ENCODE results near the gene PRKCH.

PRKCH gene

DNA sequence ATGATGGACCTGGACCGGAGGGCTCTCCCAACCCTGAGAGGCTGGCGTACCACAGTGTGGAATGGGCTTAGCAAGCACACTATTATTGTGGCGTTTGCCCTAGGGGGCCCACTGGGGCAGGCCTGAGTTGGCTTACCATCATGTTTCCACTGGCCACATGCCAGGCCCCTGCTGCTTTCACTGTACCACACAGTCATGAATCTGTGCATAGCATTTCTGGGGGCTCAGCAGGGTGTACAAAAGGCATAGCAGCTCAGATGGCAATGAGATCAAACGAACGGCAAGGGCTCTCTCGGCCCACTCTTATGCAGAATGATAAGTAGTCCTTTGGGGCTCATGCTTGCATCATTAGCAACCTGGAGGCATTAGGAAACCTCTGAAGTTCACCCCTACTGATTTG lies 236.9 kb downstream of the PRKCH start:
- TF ChIP-seq, protein P1, sequence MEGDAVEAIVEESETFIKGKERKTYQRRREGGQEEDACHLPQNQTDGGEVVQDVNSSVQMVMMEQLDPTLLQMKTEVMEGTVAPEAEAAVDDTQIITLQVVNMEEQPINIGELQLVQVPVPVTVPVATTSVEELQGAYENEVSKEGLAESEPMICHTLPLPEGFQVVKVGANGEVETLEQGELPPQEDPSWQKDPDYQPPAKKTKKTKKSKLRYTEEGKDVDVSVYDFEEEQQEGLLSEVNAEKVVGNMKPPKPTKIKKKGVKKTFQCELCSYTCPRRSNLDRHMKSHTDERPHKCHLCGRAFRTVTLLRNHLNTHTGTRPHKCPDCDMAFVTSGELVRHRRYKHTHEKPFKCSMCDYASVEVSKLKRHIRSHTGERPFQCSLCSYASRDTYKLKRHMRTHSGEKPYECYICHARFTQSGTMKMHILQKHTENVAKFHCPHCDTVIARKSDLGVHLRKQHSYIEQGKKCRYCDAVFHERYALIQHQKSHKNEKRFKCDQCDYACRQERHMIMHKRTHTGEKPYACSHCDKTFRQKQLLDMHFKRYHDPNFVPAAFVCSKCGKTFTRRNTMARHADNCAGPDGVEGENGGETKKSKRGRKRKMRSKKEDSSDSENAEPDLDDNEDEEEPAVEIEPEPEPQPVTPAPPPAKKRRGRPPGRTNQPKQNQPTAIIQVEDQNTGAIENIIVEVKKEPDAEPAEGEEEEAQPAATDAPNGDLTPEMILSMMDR (IDR thresholded peaks at IDR 0.05; ENCODE audit: borderline replicate concordance, insufficient read depth, low read depth, low read length) = no peak
- H3K4me3 ChIP-seq (ENCODE audit: low read depth, low read length) = no peak overlapping the region

GRCh38 chr14:61559641-61560201 lies 238.3 kb downstream of the PRKCH start:
- TF ChIP-seq, protein P1 (IDR thresholded peaks at IDR 0.05; ENCODE audit: borderline replicate concordance, insufficient read depth, low read depth, low read length) = no peak
- no peak overlapping the region for H3K4me3 ChIP-seq (ENCODE audit: low read depth, low read length)

- H3K4me3 ChIP-seq (ENCODE audit: low read depth, low read length) = no peak overlapping the region
- TF ChIP-seq, protein P1 (IDR thresholded peaks at IDR 0.05; ENCODE audit: borderline replicate concordance, insufficient read depth, low read depth, low read length) = no peak
Measured at GRCh38 chr14:61560323-61560722, 238.9 kb downstream of the PRKCH start.

DNA sequence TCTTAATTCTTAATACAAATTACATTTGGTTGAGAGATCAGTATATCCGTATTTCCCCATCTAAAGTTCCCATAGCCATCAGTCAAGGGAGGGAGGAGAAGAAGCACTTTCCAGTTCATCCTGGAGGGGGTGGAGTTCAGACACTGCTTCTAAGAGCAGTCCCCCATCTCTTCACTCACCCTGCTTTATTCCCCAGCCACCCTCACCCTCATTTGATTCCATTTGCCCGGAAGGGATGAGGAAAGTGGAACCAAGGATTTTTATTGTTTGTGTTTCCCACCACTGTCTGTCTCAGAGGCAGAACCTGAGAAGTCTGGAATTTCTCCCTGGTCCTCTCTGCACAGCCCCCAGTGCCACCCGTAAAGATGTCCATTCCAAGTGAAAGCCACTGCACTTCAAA lies 239.7 kb downstream of the PRKCH start:
- TF ChIP-seq, protein P1 (IDR thresholded peaks at IDR 0.05; ENCODE audit: borderline replicate concordance, insufficient read depth, low read depth, low read length) = no peak
- no peak overlapping the region for H3K4me3 ChIP-seq (ENCODE audit: low read depth, low read length)

DNA sequence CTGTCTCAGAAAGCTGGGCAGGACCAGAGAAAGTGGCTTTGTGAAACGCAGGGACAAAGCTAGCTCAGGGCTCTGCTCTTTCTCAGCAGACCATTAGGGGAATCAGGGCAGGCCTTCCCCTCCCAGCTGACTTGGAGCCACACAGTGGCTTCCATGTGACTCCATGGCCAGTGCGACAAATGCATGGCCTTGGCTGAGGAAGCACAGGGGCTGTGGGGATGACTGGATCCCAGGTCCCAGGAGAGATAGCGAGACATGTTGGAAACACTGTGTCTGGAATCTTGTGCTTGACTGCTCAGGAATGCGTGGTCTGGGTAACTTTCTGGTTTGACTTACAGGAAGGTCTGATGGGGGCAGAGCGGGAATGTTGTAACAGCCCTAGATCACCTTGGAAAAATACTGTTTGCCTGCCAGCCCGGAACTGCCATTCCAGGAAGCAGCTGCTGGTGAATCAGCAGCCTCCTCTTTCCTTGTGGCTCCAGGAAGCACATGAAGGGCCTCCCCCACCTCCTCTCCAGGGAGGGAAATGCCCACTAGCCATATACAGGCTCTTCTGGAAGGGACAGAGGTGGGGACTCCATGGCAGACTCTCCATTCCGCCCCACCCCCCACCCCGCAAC lies 240.4 kb downstream of the PRKCH start:
- no peak overlapping the region for H3K4me3 ChIP-seq (ENCODE audit: low read depth, low read length)
- TF ChIP-seq, protein P1 (IDR thresholded peaks at IDR 0.05; ENCODE audit: borderline replicate concordance, insufficient read depth, low read depth, low read length) = no peak

DNA sequence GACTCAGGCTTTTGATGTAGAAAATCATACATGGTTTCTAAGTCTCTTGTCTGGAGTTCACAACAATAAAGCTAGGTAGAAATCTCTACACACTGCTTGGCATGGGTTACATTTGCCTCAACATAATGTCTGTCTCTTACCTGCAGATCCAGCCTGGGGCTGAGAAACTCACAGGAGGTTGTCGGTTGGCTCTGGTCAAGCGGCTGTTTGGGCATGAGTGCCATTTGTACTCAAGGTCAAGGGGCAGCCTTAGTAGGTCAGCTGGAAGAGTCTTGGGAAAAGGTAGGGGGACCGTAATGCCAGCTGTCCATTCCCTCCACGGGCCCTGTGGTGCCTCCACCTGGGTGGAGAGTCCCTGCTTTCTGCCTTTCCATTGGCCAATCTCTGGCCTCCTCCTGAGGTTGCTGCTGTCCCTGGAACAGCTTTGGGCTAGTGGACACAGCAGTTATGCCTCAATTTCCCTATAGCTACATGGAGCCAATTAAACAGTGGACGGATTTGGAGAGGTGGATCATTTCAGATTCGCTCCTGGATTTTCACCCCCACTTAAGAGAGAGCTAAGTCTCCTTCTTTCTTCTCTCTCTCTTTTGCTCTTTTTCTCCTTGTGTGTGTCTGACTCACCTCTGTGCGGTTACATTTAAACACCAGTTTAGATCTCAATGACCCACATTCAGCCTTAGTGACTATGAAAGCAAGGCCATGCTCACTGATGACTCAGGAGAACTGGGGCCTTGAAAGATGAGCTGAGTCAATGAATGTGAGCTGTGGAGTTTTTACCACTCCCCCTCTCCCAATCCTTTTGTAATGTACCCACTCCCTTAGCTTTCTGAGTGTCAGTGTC lies 241.2 kb downstream of the PRKCH start:
- TF ChIP-seq, protein P1 (IDR thresholded peaks at IDR 0.05; ENCODE audit: borderline replicate concordance, insufficient read depth, low read depth, low read length) = no peak
- H3K4me3 ChIP-seq (ENCODE audit: low read depth, low read length) = no peak overlapping the region
